22Rv1 (cell line): Measurements from ENCODE around the gene MRPL1.

Experiments used
- H3K27ac ChIP-seq: fragments of 450-650 bp; 2 replicates; pipeline ENCODE4 v1.5.1; 2017
- ZFX ChIP-seq: fragments of 450-650 bp; IDR thresholded peaks from 2 replicates; pipeline ENCODE4 v1.6.1; 2017; ENCODE audit warnings: antibody characterized with exemption, borderline replicate concordance

The MRPL1 gene

GRCh38 chr4:78002260-78002659 is 139.6 kb downstream of the MRPL1 start:
- TF ChIP-seq ZFX = no peak
- no peak overlapping the region for H3K27ac ChIP-seq
